HG02938 (cell line): Measurements from ENCODE around the gene CFAP97D2.
"Not testable (repeated sequence)": the region's sequence is repeated elsewhere in the genome, so short reads cannot be mapped to it uniquely, and the experiment has no call there.

Source experiments
- ATAC-seq: cut with Tn5 transposase; IDR thresholded peaks from one replicate; pipeline ENCODE4 v1.9.1; 2021; ENCODE audit warnings: mild to moderate bottlenecking, moderate library complexity; ENCODE audit not compliant: unreplicated experiment

Gene CFAP97D2

DNA sequence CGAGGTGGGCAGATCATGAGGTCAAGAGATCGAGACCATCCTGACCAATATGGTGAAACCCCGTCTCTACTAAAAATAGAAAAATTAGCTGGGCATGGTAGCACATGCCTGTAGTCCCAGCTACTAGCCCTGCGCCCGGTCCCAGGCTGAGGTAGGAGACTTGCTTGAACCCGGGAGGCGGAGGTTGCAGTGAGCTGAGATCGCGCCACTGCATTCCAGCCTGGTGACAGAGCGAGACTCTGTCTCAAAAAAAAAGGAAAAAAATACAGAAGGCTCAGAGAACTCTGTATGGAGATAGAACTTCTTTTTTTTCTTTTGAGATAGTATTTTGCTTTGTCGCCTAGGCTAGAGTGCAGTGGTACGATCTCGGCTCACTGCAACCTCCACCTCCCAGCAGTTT lies 85.3 kb downstream of the CFAP97D2 start:
- ATAC-seq = not testable (repeated sequence)

DNA sequence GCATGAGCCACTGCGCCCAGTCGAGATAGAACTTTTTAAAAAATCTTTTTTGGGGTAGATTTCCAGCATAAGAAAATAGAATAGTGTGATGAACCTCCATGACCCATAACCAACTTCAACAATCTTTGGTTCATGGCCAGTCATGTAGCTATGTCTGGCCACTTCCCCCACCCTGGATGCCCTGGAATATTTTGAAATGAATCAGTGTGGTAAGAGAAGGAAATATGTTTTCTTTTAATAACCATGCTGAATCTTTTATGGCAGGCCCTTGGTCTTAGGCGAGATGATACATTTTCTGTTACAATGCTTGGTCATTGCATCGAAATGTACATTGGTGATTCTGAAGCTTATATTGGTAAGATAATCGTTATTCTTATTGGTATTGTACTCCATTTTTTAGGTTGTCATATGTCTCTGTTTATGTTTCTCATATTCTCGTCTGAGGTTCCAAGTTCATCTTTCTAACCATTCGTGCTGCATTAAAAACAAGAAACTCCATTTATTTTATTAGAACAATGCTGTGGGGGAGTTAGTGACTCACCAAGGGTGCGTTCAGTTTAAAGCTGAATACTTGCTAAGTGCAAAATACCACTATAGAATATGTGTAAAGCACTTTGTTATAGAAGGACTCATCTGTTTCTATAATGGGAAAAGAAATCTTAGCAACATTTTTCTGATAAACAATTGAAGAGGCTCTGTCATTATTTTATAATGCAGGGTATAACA lies 86.0 kb downstream of the CFAP97D2 start:
- ATAC-seq = no peak

GRCh38 chr13:114266241-114266640 lies 87.2 kb downstream of the CFAP97D2 start:
- no peak for ATAC-seq

- no peak for ATAC-seq
Measured at GRCh38 chr13:114268344-114269280, 89.6 kb downstream of the CFAP97D2 start.

- no peak for ATAC-seq
Measured at GRCh38 chr13:114269281-114269770, 90.3 kb downstream of the CFAP97D2 start.
